ENCODE data around the gene SLC4A2.

SLC4A2 gene

GRCh38 chr7:151078233-151079040, 19.0 kb downstream of the SLC4A2 start:
- H3K4me3 ChIP-seq (replicated peaks; ENCODE audit: low read depth, low read length) = no peak overlapping the region
- no peak for DNase-seq (ENCODE audit: low read depth)

GRCh38 chr7:151079199-151079910, 20.0 kb downstream of the SLC4A2 start:
- peak overlapping the region; percentile 81 for H3K4me3 ChIP-seq (replicated peaks; ENCODE audit: low read depth, low read length)
- DNase-seq (ENCODE audit: low read depth) = no peak
- TF ChIP-seq CTCF (IDR thresholded peaks at IDR 0.05; ENCODE audit: low read length, missing control alignments) = no peak

More at GRCh38 chr7:151078233-151079040, 19.0 kb downstream of the SLC4A2 start:
- no peak for TF ChIP-seq CTCF (IDR thresholded peaks at IDR 0.05; ENCODE audit: low read length, missing control alignments)

GRCh38 chr7:151080067-151080521, 20.7 kb downstream of the SLC4A2 start:
- H3K4me3 ChIP-seq (replicated peaks; ENCODE audit: low read depth, low read length) = peak overlapping the region; percentile 81
- no peak for DNase-seq (ENCODE audit: low read depth)
- no peak for TF ChIP-seq CTCF (IDR thresholded peaks at IDR 0.05; ENCODE audit: low read length, missing control alignments)

- peak within 1 kb of the TSS; percentile 81 for H3K4me3 ChIP-seq (replicated peaks; ENCODE audit: low read depth, low read length)
- TF ChIP-seq CTCF (IDR thresholded peaks at IDR 0.05; ENCODE audit: low read length, missing control alignments) = no peak
- DNase-seq (ENCODE audit: low read depth) = peak; percentile 89
These were observed 21.3 kb downstream of the SLC4A2 start, which contains the start of gene FASTK for GRCh38 chr7:151080522-151081169. FASTK (minus strand) TSS chr7:151080809; CDS start chr7:151080766, 43 bp downstream.

GRCh38 chr7:151081170-151082101, 22.0 kb downstream of the SLC4A2 start:
- DNase-seq (ENCODE audit: low read depth) = no peak
- peak overlapping the region; percentile 74 for H3K4me3 ChIP-seq (replicated peaks; ENCODE audit: low read depth, low read length)
- no peak for TF ChIP-seq CTCF (IDR thresholded peaks at IDR 0.05; ENCODE audit: low read length, missing control alignments)
